Activated CD8-positive, alpha-beta memory T cell treated with anti-CD3 and anti-CD28 coated beads, Interleukin-2, amount 50 U/mL, for 1 hour (primary cell): ENCODE measurements around the gene FXR2.

Source experiments
- DNase-seq: peaks from one replicate; pipeline ENCODE4 v3.0.0-alpha.2; 2020; ENCODE audit errors: extremely low read depth

Gene FXR2

GRCh38 chr17:7573324-7574080 is 41.2 kb downstream of the FXR2 start:
- DNase-seq, result peak; percentile 77

- DNase-seq, result peak; percentile 99
Observed at GRCh38 chr17:7572588-7573323, 41.9 kb downstream of the FXR2 start.

- DNase-seq, result no peak
Observed at GRCh38 chr17:7572338-7572587, 42.4 kb downstream of the FXR2 start.

GRCh38 chr17:7570351-7570750 is 44.3 kb downstream of the FXR2 start:
- DNase-seq, result no peak

GRCh38 chr17:7569571-7569970 is 45.1 kb downstream of the FXR2 start:
- DNase-seq, result no peak

- DNase-seq, result no peak
Observed at GRCh38 chr17:7563115-7563869, 51.4 kb downstream of the FXR2 start.

GRCh38 chr17:7562208-7562605 is 52.5 kb downstream of the FXR2 start:
- DNase-seq, result no peak

- DNase-seq, result peak; percentile 58
Observed at GRCh38 chr17:7561589-7562207, 53.0 kb downstream of the FXR2 start, which contains the start of gene SENP3. TSS of gene SENP3 (plus strand) at chr17:7561919. CDS start at chr17:7563077, 1,158 bp downstream.

- peak; percentile 34 for DNase-seq
Observed at GRCh38 chr17:7561028-7561575, 53.6 kb downstream of the FXR2 start.

GRCh38 chr17:7560172-7561027 is 54.3 kb downstream of the FXR2 start:
- DNase-seq, result no peak

- DNase-seq, result no peak
Observed at GRCh38 chr17:7559320-7560171, 55.2 kb downstream of the FXR2 start.

GRCh38 chr17:7558544-7559319 is 56.0 kb downstream of the FXR2 start, which contains the start of gene TNFSF13:
TSS of gene TNFSF13 (plus strand) at chr17:7558750. CDS start at chr17:7559040, 290 bp downstream.
- no peak for DNase-seq

- DNase-seq, result no peak
Observed at GRCh38 chr17:7557775-7558543, 56.7 kb downstream of the FXR2 start.

GRCh38 chr17:7557147-7557764 is 57.4 kb downstream of the FXR2 start:
- no peak for DNase-seq

- DNase-seq, result no peak
Observed at GRCh38 chr17:7556627-7557026, 58.1 kb downstream of the FXR2 start.

- no peak for DNase-seq
Observed at GRCh38 chr17:7555320-7555948, 59.3 kb downstream of the FXR2 start.

GRCh38 chr17:7553356-7553755 is 61.3 kb downstream of the FXR2 start:
- DNase-seq, result no peak
